Hepatic stellate cell (primary cell): Measurements from ENCODE around the gene TRPM5.

Source experiments
- DNase-seq: peaks from one replicate; pipeline ENCODE4 v3.0.0; 2011; ENCODE audit warnings: low spot score

Gene TRPM5

GRCh38 chr11:2420502-2421225 is 23.6 kb downstream of the TRPM5 start:
- peak; percentile 96 for DNase-seq

- peak; percentile 90 for DNase-seq
Observed at GRCh38 chr11:2419638-2420501, 24.4 kb downstream of the TRPM5 start.

GRCh38 chr11:2418693-2419360 is 25.5 kb downstream of the TRPM5 start:
- DNase-seq: no peak

- no peak for DNase-seq
Observed at GRCh38 chr11:2417856-2418692, 26.2 kb downstream of the TRPM5 start.

- no peak for DNase-seq
Observed at GRCh38 chr11:2416765-2417164, 27.5 kb downstream of the TRPM5 start.

- no peak for DNase-seq
Observed at GRCh38 chr11:2415601-2416380, 28.5 kb downstream of the TRPM5 start.

GRCh38 chr11:2415171-2415570 is 29.1 kb downstream of the TRPM5 start:
- DNase-seq: no peak

GRCh38 chr11:2414616-2415015 is 29.7 kb downstream of the TRPM5 start:
- no peak for DNase-seq

GRCh38 chr11:2413742-2414579 is 30.4 kb downstream of the TRPM5 start:
- DNase-seq: no peak

- DNase-seq: no peak
Observed at GRCh38 chr11:2412323-2412722, 32.0 kb downstream of the TRPM5 start.

- DNase-seq: no peak
Observed at GRCh38 chr11:2411446-2412305, 32.6 kb downstream of the TRPM5 start.

GRCh38 chr11:2410616-2411015 is 33.7 kb downstream of the TRPM5 start:
- DNase-seq: no peak

GRCh38 chr11:2409611-2410468 is 34.5 kb downstream of the TRPM5 start:
- no peak for DNase-seq

- DNase-seq: no peak
Observed at GRCh38 chr11:2409126-2409525, 35.2 kb downstream of the TRPM5 start.

GRCh38 chr11:2408671-2409070 is 35.6 kb downstream of the TRPM5 start:
- DNase-seq: no peak

- no peak for DNase-seq
Observed at GRCh38 chr11:2406878-2407410, 37.4 kb downstream of the TRPM5 start.

GRCh38 chr11:2406451-2406850 is 37.9 kb downstream of the TRPM5 start:
- DNase-seq: no peak

- DNase-seq: no peak
Observed at GRCh38 chr11:2404735-2405196, 39.5 kb downstream of the TRPM5 start.
